ENCODE results near the gene KCNMB2.
"Not testable (repeated sequence)": the region's sequence is repeated elsewhere in the genome, so short reads cannot be mapped to it uniquely, and the experiment has no call there.

KCNMB2 gene

DNA sequence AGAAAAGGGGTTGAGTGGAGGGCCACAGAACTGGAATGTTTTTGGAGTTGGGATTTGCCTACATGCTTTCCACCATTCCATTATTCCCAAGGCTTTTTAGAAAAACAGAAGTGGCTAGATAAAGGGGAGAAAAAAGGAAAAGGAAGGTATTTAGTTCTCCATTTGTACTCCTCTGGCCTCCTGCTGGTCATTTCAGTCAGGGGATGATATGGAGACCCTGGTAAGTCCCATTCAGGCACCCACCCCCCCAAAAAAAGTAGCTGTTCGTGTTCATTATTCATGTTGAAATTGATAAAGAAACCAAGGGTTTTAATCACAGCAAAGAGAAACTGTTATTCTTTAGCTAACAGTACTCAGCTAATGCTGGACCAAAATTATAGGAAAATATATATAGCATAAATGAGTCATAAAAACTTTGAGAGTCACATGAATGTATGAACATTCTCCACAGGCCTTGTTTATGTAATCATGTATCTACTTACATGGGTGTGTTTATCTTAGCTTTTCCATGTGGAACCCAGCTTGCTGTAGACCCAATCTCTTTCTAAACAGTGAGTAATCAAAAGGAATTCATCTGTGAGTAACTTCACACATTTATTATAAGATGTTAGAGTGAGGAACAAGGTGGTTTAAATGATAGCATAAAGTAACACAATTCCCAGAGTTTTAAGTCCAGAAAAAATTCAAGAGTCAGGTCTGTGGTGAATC is 167.2 kb downstream of the KCNMB2 start:
- DNase-seq (ENCODE audit: low spot score), result no peak

DNA sequence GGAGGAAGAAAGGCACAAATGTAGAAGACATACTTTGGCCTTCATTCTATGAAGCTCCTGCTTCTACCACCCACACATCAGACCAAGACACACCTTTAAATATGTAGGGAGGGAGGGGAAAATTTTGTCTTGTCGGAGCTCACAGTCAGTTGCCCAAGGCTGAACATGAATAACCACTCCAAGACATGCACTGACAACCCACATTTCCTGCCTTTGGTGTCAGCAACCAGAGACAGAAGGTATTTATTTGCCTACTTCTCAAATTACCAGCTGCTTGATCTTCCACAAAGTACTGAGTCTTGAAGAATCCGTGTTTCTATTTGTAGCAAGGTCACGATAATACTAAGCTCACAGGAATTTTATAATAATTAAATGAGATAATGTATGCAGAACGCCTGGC is 169.7 kb downstream of the KCNMB2 start:
- DNase-seq (ENCODE audit: low spot score), result no peak

- DNase-seq (ENCODE audit: low spot score), result no peak
Observed at GRCh38 chr3:178706411-178706810, 170.2 kb downstream of the KCNMB2 start.

DNA sequence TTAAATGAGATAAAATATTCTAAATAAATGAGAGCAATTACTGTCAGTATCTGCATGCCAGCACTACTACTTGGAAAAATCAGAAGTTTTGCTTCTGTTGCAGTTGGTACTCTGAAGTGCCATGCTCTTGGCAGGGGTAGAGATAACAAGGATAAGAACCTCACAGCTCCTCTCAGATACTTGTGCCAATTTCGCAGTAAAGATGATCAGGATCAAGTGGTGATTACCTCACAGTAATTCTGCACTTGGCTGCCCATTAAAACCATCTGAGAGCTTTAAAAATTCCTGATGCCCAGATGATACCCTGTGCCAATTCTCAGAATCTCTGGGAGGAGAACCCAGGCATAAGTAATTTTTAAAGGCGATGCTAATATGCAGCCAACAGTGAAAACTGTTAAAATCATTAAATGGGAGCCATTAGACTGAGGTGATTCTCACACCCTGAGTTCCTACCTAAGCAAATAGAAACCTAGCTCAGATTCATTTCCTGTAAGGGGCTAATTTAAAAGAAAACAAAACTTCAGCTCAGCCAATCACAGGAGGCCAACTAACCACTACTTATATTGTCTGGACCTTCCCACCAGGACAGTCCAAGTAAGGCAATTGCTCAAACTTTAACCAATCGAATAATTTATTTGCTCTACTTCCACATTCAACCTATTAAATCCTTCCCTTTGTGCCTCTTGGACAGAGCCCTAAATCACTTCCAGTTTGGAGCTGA is 171.2 kb downstream of the KCNMB2 start:
- DNase-seq (ENCODE audit: low spot score), result no peak

- DNase-seq (ENCODE audit: low spot score), result no peak
Observed at GRCh38 chr3:178709051-178709450, 172.8 kb downstream of the KCNMB2 start.

- DNase-seq (ENCODE audit: low spot score), result no peak
Observed at GRCh38 chr3:178711753-178712152, 175.5 kb downstream of the KCNMB2 start.

- DNase-seq (ENCODE audit: low spot score), result no peak
Observed at GRCh38 chr3:178712247-178712646, 176.0 kb downstream of the KCNMB2 start.

GRCh38 chr3:178714925-178715832 is 178.9 kb downstream of the KCNMB2 start:
- no peak for DNase-seq (ENCODE audit: low spot score)

DNA sequence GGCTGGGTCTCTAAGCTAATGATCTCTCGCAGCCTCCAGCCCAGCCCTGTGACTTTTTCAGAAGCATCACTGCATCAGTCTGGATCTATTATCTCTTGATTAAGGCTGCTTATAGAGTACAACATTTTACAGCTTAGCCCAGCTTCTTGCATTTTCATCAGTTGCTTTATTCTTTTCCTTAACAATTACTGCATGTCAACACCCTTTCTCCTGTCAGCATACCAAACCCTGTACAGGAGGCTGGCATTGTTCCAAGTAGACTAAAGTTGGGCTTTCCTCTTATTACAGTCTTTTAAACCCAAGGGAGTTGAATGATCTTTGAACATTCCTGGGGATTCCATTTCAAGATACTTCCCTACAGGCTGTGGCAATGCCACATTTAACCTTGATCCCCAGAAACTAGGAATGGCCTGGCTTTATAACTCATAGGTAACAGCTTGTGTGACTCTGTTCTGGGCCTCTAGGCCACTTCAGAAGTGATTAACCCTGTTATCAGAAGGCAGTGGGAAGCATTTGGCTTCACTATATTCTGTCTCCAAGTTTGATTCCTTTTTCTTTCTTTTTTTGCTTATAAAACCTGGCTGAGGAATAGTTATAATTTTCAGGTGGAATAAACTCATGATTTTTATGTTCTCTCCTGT is 182.9 kb downstream of the KCNMB2 start:
- DNase-seq (ENCODE audit: low spot score), result no peak

- no peak for DNase-seq (ENCODE audit: low spot score)
Observed at GRCh38 chr3:178732824-178733223, 196.6 kb downstream of the KCNMB2 start.

DNA sequence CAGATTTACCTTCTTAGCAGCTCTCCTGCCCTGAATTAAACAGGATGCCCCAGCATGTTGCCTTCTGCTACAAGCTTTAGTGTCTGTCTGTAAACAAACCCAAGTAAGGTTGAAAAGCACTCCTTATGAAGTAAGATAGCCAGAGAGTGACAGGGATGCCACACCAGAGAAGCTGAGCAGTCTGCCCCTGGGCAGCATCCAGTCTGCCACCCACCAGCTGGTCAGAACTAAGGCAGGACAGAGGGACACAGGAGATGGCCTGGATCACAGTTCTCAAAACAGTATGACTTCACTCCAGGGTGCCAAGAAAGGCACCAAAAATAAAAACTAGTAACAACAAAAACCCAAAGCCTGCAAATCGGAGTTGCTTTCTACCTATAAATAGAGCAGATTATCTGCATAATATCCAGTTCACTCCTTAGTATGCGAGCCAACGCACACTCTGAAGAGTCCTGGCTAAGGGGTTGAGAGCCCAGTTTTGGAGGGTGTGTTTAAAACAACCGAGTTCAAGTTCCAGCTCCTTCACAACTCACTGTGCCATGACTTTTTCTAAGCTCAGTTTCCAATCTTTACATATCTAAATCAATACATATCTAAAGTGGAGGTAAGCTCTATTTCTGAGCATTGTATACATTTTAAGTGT is 198.9 kb downstream of the KCNMB2 start:
- DNase-seq (ENCODE audit: low spot score), result no peak

GRCh38 chr3:178736300-178736699 is 200.1 kb downstream of the KCNMB2 start:
- no peak for DNase-seq (ENCODE audit: low spot score)

GRCh38 chr3:178739720-178740119 is 203.5 kb downstream of the KCNMB2 start:
- no peak for DNase-seq (ENCODE audit: low spot score)

DNA sequence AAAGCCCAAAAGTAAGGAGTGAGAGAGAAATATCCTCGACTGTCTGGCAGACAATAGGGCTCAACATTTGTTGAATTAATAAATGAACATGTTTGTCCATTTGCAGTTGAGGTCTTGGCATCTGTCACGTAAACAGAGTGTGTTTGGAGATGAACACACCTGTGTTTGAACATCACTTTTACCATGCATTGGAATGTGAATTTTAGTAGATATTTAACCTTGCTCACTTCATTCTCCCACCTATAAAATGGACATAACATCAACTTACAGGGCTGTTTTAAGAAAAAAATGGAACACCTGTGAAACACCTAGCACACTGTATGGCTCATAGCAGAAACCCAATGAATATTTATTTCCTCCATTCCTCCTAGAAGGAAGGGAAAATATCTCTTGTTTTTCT is 204.8 kb downstream of the KCNMB2 start:
- no peak for DNase-seq (ENCODE audit: low spot score)

DNA sequence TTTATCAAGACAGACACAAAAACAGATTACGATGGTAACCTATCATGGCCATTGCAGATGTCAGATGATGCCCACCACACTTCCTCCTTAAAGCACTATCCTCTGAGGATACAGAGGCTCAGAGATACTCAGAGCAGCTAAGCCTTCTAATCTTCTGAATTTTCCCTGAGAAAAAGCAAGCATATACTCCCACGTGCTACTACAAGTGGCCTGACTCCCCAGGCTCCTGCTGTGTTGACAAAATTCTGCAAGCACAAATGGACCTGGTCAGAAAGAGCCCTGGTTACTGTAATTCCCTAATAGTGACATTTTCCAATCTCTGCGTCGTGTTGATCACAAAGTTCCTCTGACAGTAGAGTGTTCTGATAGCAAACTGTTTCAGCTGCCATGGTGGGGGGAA is 207.1 kb downstream of the KCNMB2 start:
- no peak for DNase-seq (ENCODE audit: low spot score)

DNA sequence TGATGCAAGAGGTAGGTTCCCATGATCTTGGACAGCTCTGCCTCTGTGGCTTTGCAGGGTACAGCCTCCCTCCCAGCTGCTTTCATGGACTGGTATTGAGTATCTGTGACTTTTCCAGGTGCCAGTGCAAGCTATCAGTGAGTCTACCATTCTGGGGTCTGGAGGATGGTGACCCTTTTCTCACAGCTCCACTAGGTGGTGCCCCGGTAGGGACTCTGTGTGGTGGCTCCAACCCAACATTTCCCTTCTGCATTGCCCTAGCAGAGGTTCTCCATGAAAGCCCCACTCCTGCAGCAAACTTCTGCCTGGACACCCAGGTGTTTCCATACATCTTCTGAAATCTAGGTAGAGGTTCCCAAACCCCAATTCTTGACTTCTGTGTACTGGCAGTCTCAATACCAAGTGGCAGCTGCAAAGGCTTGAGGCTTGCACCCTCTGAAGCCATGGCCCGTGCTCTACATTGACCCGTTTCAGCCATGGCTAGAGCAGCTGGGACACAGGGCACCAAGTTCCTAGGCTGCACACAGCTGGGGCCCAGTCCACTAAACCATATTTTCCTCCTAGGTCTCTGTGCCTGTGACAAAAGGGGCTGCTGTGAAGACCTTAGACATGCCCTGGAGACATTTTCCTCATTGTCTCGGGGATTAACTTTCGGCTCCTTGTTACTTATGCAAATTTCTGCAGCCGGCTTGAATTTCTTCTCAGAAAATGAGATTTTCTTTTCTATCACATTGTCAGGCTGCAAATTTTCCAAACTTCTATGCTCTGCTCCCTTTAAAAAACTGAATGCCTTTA is 209.8 kb downstream of the KCNMB2 start:
- DNase-seq (ENCODE audit: low spot score), result not testable (repeated sequence)

DNA sequence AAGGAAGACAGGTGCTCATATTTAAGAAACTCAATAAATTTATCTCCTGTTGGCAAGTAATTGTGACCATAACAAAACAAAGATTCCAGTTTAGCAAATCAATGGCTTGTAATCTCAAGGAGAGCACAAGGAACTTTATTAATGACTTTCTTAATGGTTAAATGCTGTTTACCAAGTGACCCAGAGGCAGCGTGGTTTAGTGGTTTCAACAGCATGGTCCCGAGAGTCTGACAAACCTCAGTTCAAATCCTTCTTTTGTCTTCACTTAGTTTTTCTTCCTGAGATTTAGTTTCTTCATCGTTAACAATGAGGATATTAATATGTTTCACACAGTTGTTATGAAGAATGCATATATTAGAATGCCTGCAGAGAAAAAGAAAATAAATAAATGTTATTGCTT is 212.6 kb downstream of the KCNMB2 start:
- no peak for DNase-seq (ENCODE audit: low spot score)

DNA sequence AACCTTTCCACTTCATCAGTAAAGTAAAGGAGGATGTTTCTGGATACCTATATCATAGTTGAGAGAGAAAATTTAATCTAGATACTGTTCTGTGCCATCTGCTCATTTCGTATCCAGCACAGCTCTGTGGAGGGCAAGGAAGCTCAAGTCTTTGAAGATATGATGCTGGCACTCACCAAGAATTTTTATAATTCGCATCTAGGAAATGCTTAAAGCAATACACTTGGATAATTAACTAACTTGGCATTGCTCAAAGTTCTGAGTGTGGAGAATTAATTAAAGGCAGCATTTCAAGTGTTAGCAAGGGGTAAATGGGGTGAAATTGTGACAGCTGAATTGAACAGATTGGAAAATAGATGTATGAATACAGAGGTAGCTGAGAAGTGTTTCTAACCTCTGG is 213.2 kb downstream of the KCNMB2 start:
- no peak for DNase-seq (ENCODE audit: low spot score)

GRCh38 chr3:178750639-178751300 is 214.5 kb downstream of the KCNMB2 start:
- DNase-seq (ENCODE audit: low spot score), result no peak

DNA sequence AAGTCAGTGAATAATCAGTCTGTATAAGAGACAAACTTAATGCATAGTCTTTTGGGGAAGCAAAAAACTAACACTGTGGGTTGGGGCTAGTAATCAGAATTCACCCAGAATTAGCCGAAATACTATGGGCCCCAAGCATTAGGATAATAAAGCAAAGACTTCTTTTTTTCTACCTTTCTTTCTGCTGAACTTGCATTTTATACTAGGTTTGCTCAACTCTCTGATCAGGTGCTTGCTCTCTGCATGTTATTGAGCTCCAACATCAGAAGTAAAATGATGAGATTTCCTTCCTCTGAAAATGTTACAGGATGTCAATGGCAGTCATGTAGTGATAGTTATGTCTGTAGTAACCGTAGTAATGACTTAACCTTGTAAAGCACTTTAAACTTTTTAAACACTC is 216.6 kb downstream of the KCNMB2 start:
- DNase-seq (ENCODE audit: low spot score), result no peak
